HFFc6 (cell line): Measurements from ENCODE around the gene PDLIM3. TPM values are rescaled to one million over a fixed set of nuclear protein-coding genes. Genes with fewer than 3 reads are reported as not detected.

Experiments
- DNase-seq: peaks from one replicate; pipeline ENCODE4 v3.0.0-alpha.2; 2018
- H3K27ac Mint-ChIP-seq: 2 replicates; pipeline ENCODE4 v1.8.0; 2020; ENCODE audit warnings: mild to moderate bottlenecking, mixed read lengths
- H3K27me3 Mint-ChIP-seq: 2 replicates; pipeline ENCODE4 v1.8.0; 2021; ENCODE audit warnings: mild to moderate bottlenecking, moderate library complexity, mixed read lengths; ENCODE audit not compliant: insufficient read depth
- H3K36me3 Mint-ChIP-seq: 2 replicates; pipeline ENCODE4 v1.8.0; 2021; ENCODE audit warnings: low read depth, mixed read lengths
- H3K4me1 Mint-ChIP-seq: 2 replicates; pipeline ENCODE4 v1.8.0; 2020; ENCODE audit warnings: low read depth, mixed read lengths
- H3K4me3 Mint-ChIP-seq: 2 replicates; pipeline ENCODE4 v1.8.0; 2020; ENCODE audit warnings: mild to moderate bottlenecking, moderate library complexity, mixed read lengths
- H3K9me3 Mint-ChIP-seq: 2 replicates; pipeline ENCODE4 v1.8.0; 2020; ENCODE audit warnings: mild to moderate bottlenecking, mixed read lengths
- total RNA-seq, 6 experiments: library from RNA; stranded (reverse); fragmentation: NEBNext Ultra II Directional; extraction: Animal tissue kit (Norgen Biotek cat#: 25700); gene quantifications; 2 replicates in 1 of 6; 3 replicates in 5 of 6; pipeline ENCODE4 v1.2.3, GENCODE V29; 2021
- TF ChIP-seq, protein P1 (sequence below): fragments of 200-600 bp; sonication (generic); IDR thresholded peaks from 2 replicates; pipeline ENCODE4 v1.5.0; 2021; ENCODE audit warnings: antibody characterized with exemption, mild to moderate bottlenecking

PDLIM3 gene
- total RNA-seq, 6 experiments from 2014 or later = not detected

- Mint-ChIP-seq H3K9me3 (peaks cover 17% of the 10 kb centered on the region), H3K4me3 (no peak overlapping the region), H3K27ac (no peak overlapping the region), H3K27me3 (peaks cover 4% of the 10 kb centered on the region), H3K36me3 (peaks cover 8% of the 10 kb centered on the region; the same call in 1 of the 2 replicates), H3K4me1 (peaks cover 6% of the 10 kb centered on the region; the same call in 1 of the 2 replicates)
- no peak for DNase-seq
- TF ChIP-seq, protein P1, sequence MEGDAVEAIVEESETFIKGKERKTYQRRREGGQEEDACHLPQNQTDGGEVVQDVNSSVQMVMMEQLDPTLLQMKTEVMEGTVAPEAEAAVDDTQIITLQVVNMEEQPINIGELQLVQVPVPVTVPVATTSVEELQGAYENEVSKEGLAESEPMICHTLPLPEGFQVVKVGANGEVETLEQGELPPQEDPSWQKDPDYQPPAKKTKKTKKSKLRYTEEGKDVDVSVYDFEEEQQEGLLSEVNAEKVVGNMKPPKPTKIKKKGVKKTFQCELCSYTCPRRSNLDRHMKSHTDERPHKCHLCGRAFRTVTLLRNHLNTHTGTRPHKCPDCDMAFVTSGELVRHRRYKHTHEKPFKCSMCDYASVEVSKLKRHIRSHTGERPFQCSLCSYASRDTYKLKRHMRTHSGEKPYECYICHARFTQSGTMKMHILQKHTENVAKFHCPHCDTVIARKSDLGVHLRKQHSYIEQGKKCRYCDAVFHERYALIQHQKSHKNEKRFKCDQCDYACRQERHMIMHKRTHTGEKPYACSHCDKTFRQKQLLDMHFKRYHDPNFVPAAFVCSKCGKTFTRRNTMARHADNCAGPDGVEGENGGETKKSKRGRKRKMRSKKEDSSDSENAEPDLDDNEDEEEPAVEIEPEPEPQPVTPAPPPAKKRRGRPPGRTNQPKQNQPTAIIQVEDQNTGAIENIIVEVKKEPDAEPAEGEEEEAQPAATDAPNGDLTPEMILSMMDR = no peak
Observed at GRCh38 chr4:185488650-185489049, 46.7 kb downstream of the PDLIM3 start.

DNA sequence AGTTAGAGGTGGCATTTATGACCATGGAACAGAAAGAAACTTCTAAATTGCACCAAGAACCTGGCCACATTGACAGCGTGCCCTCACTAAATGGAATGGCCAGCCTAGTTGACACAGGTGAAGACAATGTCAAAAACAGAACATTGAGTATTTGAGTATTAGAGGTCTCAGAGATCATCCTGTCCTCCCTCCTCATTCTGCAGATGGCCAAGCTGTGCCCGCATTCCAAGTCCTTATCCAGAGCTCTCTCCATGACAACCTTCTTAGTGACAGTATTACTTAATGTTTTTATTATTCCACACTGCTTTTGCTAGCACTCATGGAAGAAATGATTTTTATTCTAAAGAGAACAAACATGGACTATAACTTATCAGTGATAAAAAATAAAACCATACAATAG lies 53.9 kb downstream of the PDLIM3 start:
- no peaks in the 10 kb centered on the region for H3K9me3 Mint-ChIP-seq
- no peak overlapping the region for H3K4me3 Mint-ChIP-seq
- DNase-seq = no peak
- peaks cover 26% of the 10 kb centered on the region for H3K27me3 Mint-ChIP-seq
- H3K36me3 Mint-ChIP-seq = no peaks in the 10 kb centered on the region
- no peak overlapping the region for H3K27ac Mint-ChIP-seq
- TF ChIP-seq, protein P1 = no peak
- no peaks in the 10 kb centered on the region for H3K4me1 Mint-ChIP-seq

DNA sequence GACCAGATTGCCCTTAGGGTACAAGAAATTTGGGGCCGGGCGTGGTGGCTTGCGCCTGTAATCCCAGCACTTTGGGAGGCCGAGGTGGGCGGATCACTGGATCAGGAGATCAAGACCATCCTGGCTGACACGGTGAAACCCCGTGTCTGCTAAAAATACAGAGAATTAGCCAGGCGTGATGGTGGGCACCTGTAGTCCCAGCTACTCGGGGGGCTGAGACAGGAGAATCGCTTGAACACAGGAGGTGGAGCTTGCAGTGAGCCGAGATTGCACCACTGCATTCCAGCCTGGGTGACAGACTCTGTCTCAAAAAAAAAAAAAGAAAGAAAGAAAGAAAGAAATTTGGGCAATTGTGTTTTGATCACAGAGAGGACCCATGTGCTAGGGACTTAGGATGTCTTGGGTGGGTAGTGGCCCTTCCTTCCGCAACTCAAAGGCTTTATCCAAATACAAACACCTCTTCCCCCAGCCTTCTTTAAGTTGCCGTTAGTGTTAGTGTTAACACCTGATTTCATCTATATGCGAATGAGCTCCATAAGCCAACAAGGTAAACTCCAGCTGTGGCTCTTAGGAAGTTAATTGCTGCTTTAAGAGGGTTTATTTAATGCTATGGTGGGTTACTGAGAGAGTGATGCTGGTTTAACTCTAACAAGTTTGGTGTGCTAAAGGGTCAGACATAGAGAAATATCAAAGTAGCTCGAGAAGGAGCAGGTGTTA lies 55.1 kb downstream of the PDLIM3 start:
- no peak overlapping the region for H3K27ac Mint-ChIP-seq
- no peak for DNase-seq
- TF ChIP-seq, protein P1 = no peak
- no peak overlapping the region for H3K4me3 Mint-ChIP-seq
- peaks cover 30% of the 10 kb centered on the region for H3K27me3 Mint-ChIP-seq
- H3K36me3 Mint-ChIP-seq = no peaks in the 10 kb centered on the region
- no peaks in the 10 kb centered on the region for H3K9me3 Mint-ChIP-seq
- H3K4me1 Mint-ChIP-seq = no peaks in the 10 kb centered on the region

- no peak for DNase-seq
- Mint-ChIP-seq H3K9me3 (no peaks in the 10 kb centered on the region), H3K27ac (no peak overlapping the region), H3K4me3 (no peak overlapping the region), H3K36me3 (no peaks in the 10 kb centered on the region), H3K27me3 (peaks cover 34% of the 10 kb centered on the region), H3K4me1 (no peaks in the 10 kb centered on the region)
- TF ChIP-seq, protein P1 = no peak
Observed at GRCh38 chr4:185479507-185479971, 55.8 kb downstream of the PDLIM3 start.

DNA sequence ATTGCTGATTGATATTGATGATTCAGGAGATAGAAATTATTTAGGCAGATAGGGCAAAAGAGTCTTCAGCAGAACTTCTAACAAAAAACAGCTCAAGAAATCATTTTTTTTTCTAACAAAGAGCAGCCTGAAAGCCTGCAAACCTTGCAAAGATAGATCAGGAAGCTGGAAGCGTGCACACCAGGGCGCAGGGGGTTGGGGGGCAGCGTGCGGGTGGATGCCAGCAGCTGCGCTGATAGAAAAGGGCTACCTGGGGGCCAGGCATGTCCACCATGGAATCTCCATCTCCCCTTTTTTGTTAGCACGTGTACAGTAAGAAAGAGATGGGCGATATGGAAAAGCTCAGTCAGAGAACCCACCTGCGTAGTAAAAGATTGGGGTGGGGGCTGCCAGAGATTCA lies 62.1 kb downstream of the PDLIM3 start:
- TF ChIP-seq, protein P1 = no peak
- Mint-ChIP-seq H3K27me3 (peaks cover 35% of the 10 kb centered on the region), H3K9me3 (no peaks in the 10 kb centered on the region), H3K27ac (no peak overlapping the region), H3K4me3 (no peak overlapping the region), H3K4me1 (0 out of 2 replicates have a peak, but pooled peaks cover 6% of the 10 kb centered on the region), H3K36me3 (no peaks in the 10 kb centered on the region)
- no peak for DNase-seq
